Measurements from ENCODE around the gene EPS8L1.

GRCh38 chr19:55032170-55032800 lies 43.4 kb upstream of the EPS8L1 start:
- TF ChIP-seq CTCF (IDR thresholded peaks at IDR 0.05) (no peak), POLR2A (IDR thresholded peaks at IDR 0.05) (no peak)

Measured in thyroid gland (tissue), 4 donors.